ENCODE results near the gene GALNT15.

Gene GALNT15

GRCh38 chr3:16171009-16171408 is 3.5 kb upstream of the GALNT15 start:
- TF ChIP-seq CTCF (IDR thresholded peaks at IDR 0.05; ENCODE audit: unreplicated experiment in 3 of 3), result no peak
- no peaks in the 10 kb centered on the region for H3K36me3 Mint-ChIP-seq (ENCODE audit: low read depth)
- H3K4me1 Mint-ChIP-seq, result peaks cover 11% of the 10 kb centered on the region
- no peak overlapping the region for H3K4me3 Mint-ChIP-seq
- H3K9me3 Mint-ChIP-seq, result peaks cover 4% of the 10 kb centered on the region
- H3K27me3 Mint-ChIP-seq (ENCODE audit: low read depth), result peaks cover 4% of the 10 kb centered on the region
- H3K27ac Mint-ChIP-seq, result no peak overlapping the region

GRCh38 chr3:16171825-16172224 is 2.7 kb upstream of the GALNT15 start:
- Mint-ChIP-seq H3K27me3 (ENCODE audit: low read depth) (peaks cover 10% of the 10 kb centered on the region), H3K4me1 (peaks cover 11% of the 10 kb centered on the region), H3K36me3 (ENCODE audit: low read depth) (no peaks in the 10 kb centered on the region), H3K27ac (no peak overlapping the region), H3K9me3 (peaks cover 4% of the 10 kb centered on the region), H3K4me3 (no peak overlapping the region)
- TF ChIP-seq CTCF (IDR thresholded peaks at IDR 0.05; ENCODE audit: unreplicated experiment in 3 of 3), result no peak

GRCh38 chr3:16173283-16174025 is 1.0 kb upstream of the GALNT15 start:
- H3K9me3 Mint-ChIP-seq, result peaks cover 4% of the 10 kb centered on the region

GRCh38 chr3:16174026-16174355 is 489 bp upstream of the GALNT15 start:
- TF ChIP-seq CTCF (IDR thresholded peaks at IDR 0.05; ENCODE audit: unreplicated experiment in 3 of 3), result no peak
- H3K27me3 Mint-ChIP-seq (ENCODE audit: low read depth), result peaks cover 23% of the 10 kb centered on the region
- H3K9me3 Mint-ChIP-seq, result peaks cover 4% of the 10 kb centered on the region
- H3K27ac Mint-ChIP-seq, result no peak overlapping the region
- H3K4me3 Mint-ChIP-seq, result no peak overlapping the region
- H3K36me3 Mint-ChIP-seq (ENCODE audit: low read depth), result no peaks in the 10 kb centered on the region
- H3K4me1 Mint-ChIP-seq, result peaks cover 15% of the 10 kb centered on the region

More at GRCh38 chr3:16173283-16174025, 1.0 kb upstream of the GALNT15 start:
- Mint-ChIP-seq H3K27ac (no peak overlapping the region), H3K4me3 (no peak overlapping the region), H3K4me1 (peaks cover 12% of the 10 kb centered on the region), H3K27me3 (ENCODE audit: low read depth) (peaks cover 23% of the 10 kb centered on the region), H3K36me3 (ENCODE audit: low read depth) (no peaks in the 10 kb centered on the region)
- TF ChIP-seq CTCF (IDR thresholded peaks at IDR 0.05; ENCODE audit: unreplicated experiment in 3 of 3), result no peak

- H3K36me3 Mint-ChIP-seq (ENCODE audit: low read depth), result no peaks in the 10 kb centered on the region
Observed at GRCh38 chr3:16174976-16175901, 759 bp downstream of the GALNT15 start.

More at GRCh38 chr3:16174976-16175901, 759 bp downstream of the GALNT15 start:
- no peak for TF ChIP-seq CTCF (IDR thresholded peaks at IDR 0.05; ENCODE audit: unreplicated experiment in 3 of 3)
- Mint-ChIP-seq H3K27ac (no peak overlapping the region), H3K27me3 (ENCODE audit: low read depth) (peaks cover 34% of the 10 kb centered on the region), H3K9me3 (no peaks in the 10 kb centered on the region), H3K4me1 (peaks cover 15% of the 10 kb centered on the region), H3K4me3 (no peak overlapping the region)

Data from nephron (organoid).